ENCODE data around the gene ANKRD60. TPM values are rescaled to one million over a fixed set of nuclear protein-coding genes. Genes with fewer than 3 reads are reported as not detected.

Gene ANKRD60
- total RNA-seq, 1 donor from 2014 or later: not detected

DNA sequence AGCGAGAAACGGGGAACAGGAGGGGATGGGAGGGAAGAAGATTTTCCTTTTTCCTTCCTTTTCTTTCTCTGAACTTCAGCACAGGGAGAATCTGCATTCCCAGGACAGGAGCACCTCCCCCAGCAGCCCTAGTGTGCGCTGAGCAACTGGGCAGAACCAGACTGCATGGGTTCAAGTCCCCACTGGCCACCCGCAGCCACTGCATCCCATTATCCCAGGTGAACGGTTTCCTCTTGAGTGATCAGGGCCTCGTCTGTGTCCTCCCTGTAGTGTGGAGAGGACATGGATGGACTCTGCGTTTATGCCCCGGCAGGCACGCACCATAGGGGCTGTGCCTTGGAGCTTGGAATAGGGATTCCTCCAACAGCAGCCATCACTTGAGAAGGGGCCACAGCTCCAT is 53.0 kb downstream of the ANKRD60 start:
- DNase-seq (ENCODE audit: low spot score in 2 of 2): no peak
- no peaks in the 10 kb centered on the region for H3K27me3 ChIP-seq
- peak overlapping the region; percentile 88 to 93 for H3K27ac ChIP-seq
- TF ChIP-seq, protein P1, sequence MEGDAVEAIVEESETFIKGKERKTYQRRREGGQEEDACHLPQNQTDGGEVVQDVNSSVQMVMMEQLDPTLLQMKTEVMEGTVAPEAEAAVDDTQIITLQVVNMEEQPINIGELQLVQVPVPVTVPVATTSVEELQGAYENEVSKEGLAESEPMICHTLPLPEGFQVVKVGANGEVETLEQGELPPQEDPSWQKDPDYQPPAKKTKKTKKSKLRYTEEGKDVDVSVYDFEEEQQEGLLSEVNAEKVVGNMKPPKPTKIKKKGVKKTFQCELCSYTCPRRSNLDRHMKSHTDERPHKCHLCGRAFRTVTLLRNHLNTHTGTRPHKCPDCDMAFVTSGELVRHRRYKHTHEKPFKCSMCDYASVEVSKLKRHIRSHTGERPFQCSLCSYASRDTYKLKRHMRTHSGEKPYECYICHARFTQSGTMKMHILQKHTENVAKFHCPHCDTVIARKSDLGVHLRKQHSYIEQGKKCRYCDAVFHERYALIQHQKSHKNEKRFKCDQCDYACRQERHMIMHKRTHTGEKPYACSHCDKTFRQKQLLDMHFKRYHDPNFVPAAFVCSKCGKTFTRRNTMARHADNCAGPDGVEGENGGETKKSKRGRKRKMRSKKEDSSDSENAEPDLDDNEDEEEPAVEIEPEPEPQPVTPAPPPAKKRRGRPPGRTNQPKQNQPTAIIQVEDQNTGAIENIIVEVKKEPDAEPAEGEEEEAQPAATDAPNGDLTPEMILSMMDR (IDR thresholded peaks at IDR 0.05): no peak
- no peaks in the 10 kb centered on the region for H3K36me3 ChIP-seq
- no peaks in the 10 kb centered on the region for H3K9me3 ChIP-seq
- peaks cover 4 to 27% of the 10 kb centered on the region in 2 donors for H3K4me1 ChIP-seq
- peak overlapping the region in 1 of 2 donors; percentile 55 for H3K4me3 ChIP-seq
- intact Hi-C loops (cut with DNase I): loop anchor here (5.0 kb wide), 3 partner anchors 43 to 213 kb away; no protein-coding TSS in a partner anchor

DNA sequence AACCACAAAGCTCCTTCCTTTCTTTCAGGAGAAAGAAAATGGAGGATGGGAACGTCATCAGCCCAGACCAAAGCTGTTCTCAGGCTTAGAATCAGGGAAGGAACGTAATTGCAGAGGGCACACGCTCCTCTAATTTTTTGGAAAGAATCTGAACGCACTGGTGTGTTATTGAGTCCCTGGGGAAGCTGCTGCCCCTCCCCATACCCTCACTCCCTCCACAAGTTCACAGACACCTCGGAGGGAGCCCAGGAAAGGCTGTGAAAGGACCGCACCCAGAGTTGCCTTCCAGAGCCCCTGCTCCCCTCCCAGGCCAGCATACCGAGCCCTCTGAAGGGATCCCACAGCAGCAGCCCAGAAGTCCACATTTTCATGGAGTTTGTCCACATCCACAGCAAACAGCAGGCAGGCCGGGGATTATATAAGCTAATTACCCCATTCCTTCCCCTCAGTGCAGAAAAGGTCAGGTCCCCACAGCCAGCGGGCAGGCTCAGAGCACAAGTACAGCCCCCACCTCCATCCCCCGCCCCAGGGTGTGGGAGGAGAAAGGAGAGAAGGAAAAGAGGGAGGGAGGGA is 53.7 kb downstream of the ANKRD60 start:
- Histone ChIP-seq H3K27ac (peak overlapping the region; percentile 88 to 93), H3K36me3 (no peaks in the 10 kb centered on the region), H3K9me3 (no peaks in the 10 kb centered on the region), H3K4me3 (peak overlapping the region; percentile 38 to 55), H3K4me1 (peaks cover 4 to 22% of the 10 kb centered on the region in 2 donors), H3K27me3 (no peaks in the 10 kb centered on the region)
- peak; percentile 29 to 83 for DNase-seq (ENCODE audit: low spot score in 2 of 2)
- TF ChIP-seq, protein P1 (IDR thresholded peaks at IDR 0.05): no peak
- intact Hi-C loops (cut with DNase I): loop anchor here (1.0 to 5.0 kb wide), 4 partner anchors 28 to 212 kb away; no protein-coding TSS in a partner anchor

DNA sequence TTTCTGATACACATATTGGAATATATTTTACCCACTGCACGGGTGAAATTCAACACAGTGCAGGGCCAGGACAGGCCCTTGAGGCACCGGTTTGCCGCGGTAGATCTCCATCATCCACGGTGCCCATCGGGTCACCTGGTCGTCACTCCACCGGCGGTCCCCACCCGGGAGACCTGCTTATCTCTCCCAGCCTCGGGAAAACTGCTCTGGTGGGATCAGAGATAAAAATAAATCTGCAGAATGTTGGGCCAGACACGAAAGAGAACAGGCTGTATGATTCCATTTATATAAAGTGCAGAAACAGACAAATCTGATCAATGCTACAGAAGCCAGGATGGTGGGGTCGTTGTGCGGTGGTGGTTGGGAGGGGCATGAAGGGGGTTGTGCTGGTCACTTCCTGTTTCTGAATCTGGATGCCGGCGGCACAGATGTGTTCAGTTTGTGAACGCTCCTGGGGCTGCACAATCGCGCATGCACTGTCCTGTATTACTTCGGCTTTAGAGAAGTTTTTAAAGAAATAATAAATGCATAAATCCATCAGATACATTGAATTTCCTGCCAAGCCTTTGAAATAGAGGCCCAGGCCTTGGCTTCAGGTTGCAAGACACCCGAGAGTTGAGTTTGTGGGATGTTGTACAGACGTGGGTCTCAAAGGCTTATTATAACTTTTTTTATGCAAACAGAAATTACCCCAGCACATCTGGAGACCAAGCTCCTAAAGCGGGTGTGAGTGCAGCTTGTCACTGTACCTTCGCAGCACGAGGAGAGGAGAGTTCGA is 54.3 kb downstream of the ANKRD60 start:
- intact Hi-C loops (cut with DNase I): loop anchor here (1.0 kb wide), 1 partner anchor 28 kb away; no protein-coding TSS in a partner anchor
- TF ChIP-seq, protein P1 (IDR thresholded peaks at IDR 0.05): no peak
- Histone ChIP-seq H3K9me3 (no peaks in the 10 kb centered on the region), H3K4me1 (peaks cover 4 to 19% of the 10 kb centered on the region in 2 donors), H3K4me3 (peak overlapping the region; percentile 38 to 55), H3K27me3 (no peaks in the 10 kb centered on the region), H3K36me3 (no peaks in the 10 kb centered on the region), H3K27ac (peak overlapping the region; percentile 88 to 93)
- DNase-seq (ENCODE audit: low spot score in 2 of 2): no peak

DNA sequence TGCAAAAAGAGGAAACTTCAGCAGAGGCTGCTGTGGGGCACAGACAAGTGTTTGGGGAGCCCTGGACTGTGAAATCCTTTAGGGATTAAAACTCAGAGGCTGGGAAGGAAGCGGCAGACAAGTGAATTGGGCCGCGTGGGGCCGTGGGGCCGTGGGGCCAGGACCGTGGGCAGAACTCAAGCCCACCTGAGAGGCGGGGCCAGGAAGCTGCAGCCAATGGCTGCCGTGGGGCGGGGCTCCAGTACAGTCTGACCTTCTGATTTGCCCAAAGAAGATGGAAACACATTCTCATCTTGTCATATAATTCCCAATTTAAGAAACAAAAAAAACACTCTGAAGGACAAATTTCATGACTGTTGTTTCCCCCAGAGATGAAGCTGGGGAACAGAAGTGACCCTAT is 55.4 kb downstream of the ANKRD60 start:
- no peaks in the 10 kb centered on the region for H3K9me3 ChIP-seq
- H3K27ac ChIP-seq: peak overlapping the region in 1 of 2 donors; percentile 93
- intact Hi-C loops (cut with DNase I): no loop called here
- TF ChIP-seq, protein P1 (IDR thresholded peaks at IDR 0.05): no peak
- peaks cover 4 to 17% of the 10 kb centered on the region in 2 donors for H3K4me1 ChIP-seq
- no peaks in the 10 kb centered on the region for H3K27me3 ChIP-seq
- H3K36me3 ChIP-seq: no peaks in the 10 kb centered on the region
- H3K4me3 ChIP-seq: no peak overlapping the region
- no peak for DNase-seq (ENCODE audit: low spot score in 2 of 2)

DNA sequence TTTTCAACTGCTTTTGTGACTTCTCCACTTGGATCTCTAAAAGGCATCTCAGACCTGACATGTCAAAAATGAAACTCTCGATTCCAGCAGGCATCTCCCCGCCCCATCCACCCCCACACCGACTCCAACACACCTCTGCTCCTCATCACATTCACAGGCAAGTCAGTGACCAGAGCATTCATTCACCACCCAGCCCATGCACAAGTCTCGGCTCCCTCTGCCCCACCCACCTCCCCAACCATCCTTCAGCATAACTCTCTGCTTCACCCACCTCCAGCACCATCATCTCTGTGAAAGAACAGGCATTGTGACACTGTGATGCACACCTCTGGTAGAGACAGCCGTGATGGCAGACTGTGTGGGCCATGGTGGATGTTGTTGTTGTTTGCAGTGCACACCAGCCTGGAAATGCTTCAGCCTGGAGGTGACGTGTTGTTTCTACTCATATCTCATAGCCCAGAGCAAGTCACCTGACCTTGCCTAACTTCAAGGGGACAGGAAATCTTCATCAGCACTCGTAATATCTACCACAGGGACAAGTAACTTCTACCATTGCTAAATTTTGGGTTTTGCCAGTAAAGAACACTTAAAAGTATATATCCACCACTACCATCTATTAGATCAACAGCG is 56.5 kb downstream of the ANKRD60 start:
- Histone ChIP-seq H3K4me1 (peaks cover 4 to 17% of the 10 kb centered on the region in 2 donors), H3K4me3 (no peak overlapping the region), H3K27ac (no peak overlapping the region), H3K27me3 (no peaks in the 10 kb centered on the region), H3K9me3 (no peaks in the 10 kb centered on the region), H3K36me3 (no peaks in the 10 kb centered on the region)
- no peak for DNase-seq (ENCODE audit: low spot score in 2 of 2)
- intact Hi-C loops (cut with DNase I): no loop called here
- TF ChIP-seq, protein P1 (IDR thresholded peaks at IDR 0.05): no peak
